Epithelial cell of esophagus (primary cell): Measurements from ENCODE around the gene RBL2.
"Not testable (repeated sequence)": the region's sequence is repeated elsewhere in the genome, so short reads cannot be mapped to it uniquely, and the experiment has no call there.

ENCODE experiments used
- DNase-seq: peaks from one replicate; pipeline ENCODE4 v3.0.0; 2010; ENCODE audit warnings: low read depth
- H3K4me3 ChIP-seq: 2 replicates; pipeline ENCODE4 v1.5.1; 2011; ENCODE audit warnings: mild to moderate bottlenecking, low read length, control low read depth
- CTCF ChIP-seq: IDR thresholded peaks from 2 replicates; pipeline ENCODE4 v1.5.1; 2011; ENCODE audit warnings: low read depth, mild to moderate bottlenecking, low read length, control low read depth, inconsistent platforms; ENCODE audit not compliant: insufficient read depth; ENCODE audit errors: missing control alignments

Gene RBL2

GRCh38 chr16:53415504-53415903 lies 18.8 kb upstream of the RBL2 start:
- H3K4me3 ChIP-seq = no peak overlapping the region
- peak; percentile 41 for DNase-seq
- TF ChIP-seq CTCF = peak; percentile 41

- no peak for TF ChIP-seq CTCF
- H3K4me3 ChIP-seq = no peak overlapping the region
- DNase-seq = peak; percentile 55
Measured at GRCh38 chr16:53417011-53417410, 17.3 kb upstream of the RBL2 start.

- DNase-seq = no peak
- TF ChIP-seq CTCF = no peak
- no peak overlapping the region for H3K4me3 ChIP-seq
Measured at GRCh38 chr16:53417976-53418375, 16.3 kb upstream of the RBL2 start.

GRCh38 chr16:53419383-53419709 lies 14.9 kb upstream of the RBL2 start:
- H3K4me3 ChIP-seq, DNase-seq: not testable (repeated sequence)

GRCh38 chr16:53421248-53421647 lies 13.0 kb upstream of the RBL2 start:
- DNase-seq = no peak
- TF ChIP-seq CTCF = no peak
- H3K4me3 ChIP-seq = no peak overlapping the region

DNA sequence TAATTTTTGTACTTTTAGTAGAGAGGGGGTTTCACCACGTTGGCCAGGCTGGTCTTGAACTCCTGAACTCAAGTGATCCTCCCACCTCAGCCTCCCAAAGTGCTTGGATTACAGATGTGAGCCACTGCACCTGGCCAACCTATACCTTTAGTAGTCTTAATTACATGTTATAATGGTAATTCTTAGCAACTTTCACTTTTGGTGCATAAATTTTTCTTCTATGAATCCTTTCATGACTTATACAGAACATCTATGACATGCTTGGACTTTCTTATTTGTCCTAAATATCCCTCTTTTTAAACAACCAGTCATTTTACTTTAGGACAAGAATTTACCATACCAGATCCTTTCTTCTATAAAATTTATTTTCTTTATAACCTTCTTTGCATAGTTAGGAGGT lies 10.3 kb upstream of the RBL2 start:
- DNase-seq, H3K4me3 ChIP-seq: not testable (repeated sequence)

DNA sequence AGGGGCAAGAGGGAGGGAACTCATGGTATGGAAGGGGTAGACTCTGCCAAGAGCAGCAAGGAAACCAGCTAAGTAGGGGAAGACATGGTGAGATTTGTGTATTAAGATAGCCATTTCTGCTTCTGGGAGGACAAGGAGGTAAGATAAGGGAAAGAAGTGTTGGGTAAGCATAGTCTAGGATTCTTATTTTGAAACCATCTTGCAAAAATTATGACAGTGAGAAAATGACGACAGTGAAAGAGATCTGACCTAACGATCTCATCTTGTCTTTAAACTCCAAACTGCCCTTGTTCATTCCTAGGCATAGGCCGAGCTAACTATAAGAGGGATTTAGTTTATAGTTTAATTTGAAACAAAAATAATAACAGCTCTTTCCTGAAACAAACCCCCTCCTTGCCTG lies 5.6 kb upstream of the RBL2 start:
- DNase-seq = no peak
- no peak for TF ChIP-seq CTCF
- H3K4me3 ChIP-seq = no peak overlapping the region

- no peak overlapping the region for H3K4me3 ChIP-seq
- TF ChIP-seq CTCF = no peak
- DNase-seq = peak; percentile 72
Measured at GRCh38 chr16:53429221-53429943, 4.9 kb upstream of the RBL2 start.
